Stomach (tissue), 9 donors: ENCODE measurements around the gene KLHL29. TPM values are rescaled to one million over a fixed set of nuclear protein-coding genes. Genes with fewer than 3 reads are reported as not detected.

Experiments used
- DNase-seq, 2 donors: peaks; one replicate each; pipeline versions ENCODE4 v3.0.0 to v3.0.0-alpha.2; 2013 to 2019
- H3K27ac ChIP-seq, 5 donors: fragments of 200-600 bp in 4 of 5; sonication (generic) in 4 of 5; one replicate each; pipeline ENCODE4 v1.5.1; 2013 to 2019; ENCODE audit warnings: mild to moderate bottlenecking in 1 of 5, moderate library complexity in 1 of 5
- H3K27me3 ChIP-seq, 3 donors: fragments of 200-600 bp; sonication (generic); one replicate each; pipeline ENCODE4 v1.5.1; 2017 to 2019; ENCODE audit warnings: mixed run types in 1 of 3
- H3K36me3 ChIP-seq, 4 donors: fragments of 200-600 bp; sonication (generic); 1 replicate in 3 of 4; 2 replicates in 1 of 4; pipeline ENCODE4 v1.5.1; 2016 to 2019
- H3K4me1 ChIP-seq, 4 donors: fragments of 200-600 bp; sonication (generic); one replicate each; pipeline ENCODE4 v1.5.1; 2016 to 2019
- H3K4me3 ChIP-seq, 4 donors: fragments of 200-600 bp; sonication (generic) in 3 of 4; one replicate each; pipeline ENCODE4 v1.5.1; 2016 to 2019; ENCODE audit warnings: mild to moderate bottlenecking in 1 of 4
- H3K9me3 ChIP-seq, 4 donors: fragments of 200-600 bp; sonication (generic); one replicate each; pipeline ENCODE4 v1.5.1; 2016 to 2019
- EP300 ChIP-seq: sonication (generic); formaldehyde crosslinking; IDR thresholded peaks from one replicate; pipeline ENCODE4 v1.6.1; 2017; ENCODE audit warnings: antibody characterized with exemption
- POLR2A ChIP-seq, 4 donors: fragments of 450-650 bp; IDR thresholded peaks; one replicate each; pipeline ENCODE4 v1.6.1; 2016; ENCODE audit warnings: antibody characterized with exemption in 4 of 4, control low read depth in 2 of 4, mild to moderate bottlenecking in 1 of 4, moderate library complexity in 1 of 4
- POLR2AphosphoS5 ChIP-seq, 3 donors: sonication (generic); formaldehyde crosslinking; IDR thresholded peaks; one replicate each; pipeline ENCODE4 v1.6.1; 2016; ENCODE audit warnings: antibody characterized with exemption in 3 of 3
- WGBS, 5 donors: extraction: QIAGEN DNeasy Blood & Tissue Kit in 3 of 5; methylation state at CpG; one replicate each; pipeline versions ENCODE4 v1.1.5 to v1.1.7; 2013 to 2018; 5-methylcytosine and 5-hydroxymethylcytosine counted together
- intact Hi-C: fragments of 100-400 bp; cut with DNase I; formaldehyde crosslinking; loops from one replicate; pipeline ENCODE4 v1.15.1; 2023; ENCODE audit warnings: low total_unique reads
- polyA plus RNA-seq, 3 donors: library from polyadenylated mRNA; stranded (reverse); fragments of 200-250 nt; gene quantifications; one replicate each; pipeline ENCODE4 v1.2.3, GENCODE V29; 2013
- total RNA-seq, 5 donors: library from RNA; depleted of rRNA; stranded (reverse); fragments of >200 nt; gene quantifications; one replicate each; pipeline versions ENCODE4 v1.1.0 to v1.2.3, GENCODE V29; 2014 to 2016
- TF ChIP-seq, protein P1 (sequence below), 7 experiments: fragments of 450-650 bp in 4 of 7; fragments of 200-600 bp in 3 of 7; sonication (generic) in 3 of 7; IDR thresholded peaks; one replicate each; pipeline ENCODE4 v1.5.1; 2016 to 2019; ENCODE audit warnings: antibody characterized with exemption in 7 of 7, control low read depth in 2 of 7, mild to moderate bottlenecking in 1 of 7
- donor health status: healthy with polysubstance abuse.
- donor health status: Bipolar disorder and iron deficiency.
- donor health status: healthy.

KLHL29 gene
- total and polyA plus RNA-seq, 8 donors: under 0.01 to 6.6 (median 1.3) TPM

GRCh38 chr2:23597687-23598086 lies 212.7 kb downstream of the KLHL29 start:
- H3K27me3 ChIP-seq: peaks cover 0 to 16% (median 0%) of the 10 kb centered on the region in 3 donors
- no peaks in the 10 kb centered on the region for H3K9me3 ChIP-seq
- WGBS, 5 donors: 88 to 97% (median 93%) methylated on average over 8 to 9 of the region's 9 CpGs
- TF ChIP-seq, protein P1, sequence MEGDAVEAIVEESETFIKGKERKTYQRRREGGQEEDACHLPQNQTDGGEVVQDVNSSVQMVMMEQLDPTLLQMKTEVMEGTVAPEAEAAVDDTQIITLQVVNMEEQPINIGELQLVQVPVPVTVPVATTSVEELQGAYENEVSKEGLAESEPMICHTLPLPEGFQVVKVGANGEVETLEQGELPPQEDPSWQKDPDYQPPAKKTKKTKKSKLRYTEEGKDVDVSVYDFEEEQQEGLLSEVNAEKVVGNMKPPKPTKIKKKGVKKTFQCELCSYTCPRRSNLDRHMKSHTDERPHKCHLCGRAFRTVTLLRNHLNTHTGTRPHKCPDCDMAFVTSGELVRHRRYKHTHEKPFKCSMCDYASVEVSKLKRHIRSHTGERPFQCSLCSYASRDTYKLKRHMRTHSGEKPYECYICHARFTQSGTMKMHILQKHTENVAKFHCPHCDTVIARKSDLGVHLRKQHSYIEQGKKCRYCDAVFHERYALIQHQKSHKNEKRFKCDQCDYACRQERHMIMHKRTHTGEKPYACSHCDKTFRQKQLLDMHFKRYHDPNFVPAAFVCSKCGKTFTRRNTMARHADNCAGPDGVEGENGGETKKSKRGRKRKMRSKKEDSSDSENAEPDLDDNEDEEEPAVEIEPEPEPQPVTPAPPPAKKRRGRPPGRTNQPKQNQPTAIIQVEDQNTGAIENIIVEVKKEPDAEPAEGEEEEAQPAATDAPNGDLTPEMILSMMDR (IDR thresholded peaks at IDR 0.05): no peak
- no peak for TF ChIP-seq EP300
- no peak for TF ChIP-seq POLR2A (IDR thresholded peaks at IDR 0.05)
- no peak for TF ChIP-seq POLR2AphosphoS5 (IDR thresholded peaks at IDR 0.05)
- H3K4me1 ChIP-seq: peaks cover 0 to 58% (median 30%) of the 10 kb centered on the region in 4 donors
- H3K27ac ChIP-seq: peak overlapping the region in 2 of 5 donors; percentile 17 to 91
- intact Hi-C loops: no loop called here
- H3K36me3 ChIP-seq: no peaks in the 10 kb centered on the region
- H3K4me3 ChIP-seq: no peak overlapping the region
- DNase-seq: no peak

DNA sequence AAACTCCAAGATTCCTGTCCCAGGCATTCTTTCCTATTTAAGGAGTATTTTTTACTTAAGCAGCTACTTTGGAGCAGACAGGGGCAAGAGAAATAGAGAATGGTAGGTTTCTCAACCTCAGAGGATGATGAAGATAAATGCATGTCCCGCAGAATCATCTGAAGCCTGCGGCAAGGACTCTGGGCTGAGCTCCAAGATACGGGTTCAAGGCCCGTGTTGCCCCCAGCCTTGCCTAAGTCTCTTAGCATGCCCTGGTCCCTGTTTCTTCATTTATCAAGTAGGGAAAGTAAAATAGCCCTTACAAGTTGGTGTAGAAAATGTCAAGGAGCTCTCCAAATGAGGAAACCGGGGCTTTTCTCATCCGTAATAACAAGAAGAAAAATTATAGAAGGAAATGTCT lies 214.0 kb downstream of the KLHL29 start:
- Histone ChIP-seq H3K27me3 (peaks cover 0 to 16% (median 0%) of the 10 kb centered on the region in 3 donors), H3K9me3 (no peaks in the 10 kb centered on the region), H3K36me3 (no peaks in the 10 kb centered on the region), H3K4me3 (no peak overlapping the region), H3K27ac (peak overlapping the region in 1 of 5 donors; percentile 91), H3K4me1 (peaks cover 0 to 56% (median 25%) of the 10 kb centered on the region in 4 donors)
- 82 to 91% (median 86%) methylated on average over 6 of the region's 6 CpGs for WGBS, 5 donors
- TF ChIP-seq, protein P1 (IDR thresholded peaks at IDR 0.05): no peak
- DNase-seq: no peak
- intact Hi-C loops: no loop called here

DNA sequence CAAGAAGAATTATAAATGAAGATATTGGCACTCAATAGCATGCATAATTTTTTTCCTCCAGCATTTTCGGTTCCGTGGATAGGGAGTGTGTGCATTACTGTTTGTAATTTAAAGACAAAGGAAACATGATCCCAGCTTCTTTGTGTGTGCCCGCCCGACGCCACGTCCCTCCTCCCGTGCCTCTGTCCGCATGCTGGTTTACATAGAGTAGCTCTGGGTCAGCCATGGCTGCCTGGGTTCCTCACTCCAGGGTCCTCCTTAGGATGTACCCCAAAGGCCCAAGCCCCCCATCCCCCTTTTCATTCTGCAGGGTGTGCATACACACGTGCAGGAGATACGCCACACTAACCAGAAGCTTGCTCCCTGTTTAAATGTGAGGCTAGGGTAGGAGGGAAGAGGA lies 214.7 kb downstream of the KLHL29 start:
- H3K4me1 ChIP-seq: peaks cover 0 to 51% (median 22%) of the 10 kb centered on the region in 4 donors
- TF ChIP-seq POLR2AphosphoS5 (IDR thresholded peaks at IDR 0.05) (no peak), POLR2A (IDR thresholded peaks at IDR 0.05) (no peak), EP300 (no peak)
- TF ChIP-seq, protein P1 (IDR thresholded peaks at IDR 0.05): no peak
- intact Hi-C loops: no loop called here
- H3K27me3 ChIP-seq: peaks cover 0 to 16% (median 0%) of the 10 kb centered on the region in 3 donors
- no peaks in the 10 kb centered on the region for H3K36me3 ChIP-seq
- 38 to 68% (median 47%) methylated on average over 10 of the region's 10 CpGs for WGBS, 5 donors
- H3K9me3 ChIP-seq: no peaks in the 10 kb centered on the region
- H3K27ac ChIP-seq: peak overlapping the region in 1 of 5 donors; percentile 91
- H3K4me3 ChIP-seq: no peak overlapping the region
- no peak for DNase-seq

- H3K4me3 ChIP-seq: no peak overlapping the region
- peak overlapping the region in 2 of 5 donors; percentile 77 to 91 for H3K27ac ChIP-seq
- 59 to 79% (median 76%) methylated on average over 7 of the region's 7 CpGs for WGBS, 5 donors
- peak in 1 of 2 donors; percentile 43 for DNase-seq
- H3K36me3 ChIP-seq: no peaks in the 10 kb centered on the region
- TF ChIP-seq POLR2A (IDR thresholded peaks at IDR 0.05) (no peak), POLR2AphosphoS5 (IDR thresholded peaks at IDR 0.05) (no peak), EP300 (no peak)
- TF ChIP-seq, protein P1 (IDR thresholded peaks at IDR 0.05): no peak
- intact Hi-C loops: no loop called here
- H3K27me3 ChIP-seq: peaks cover 0 to 11% (median 0%) of the 10 kb centered on the region in 3 donors
- no peaks in the 10 kb centered on the region for H3K9me3 ChIP-seq
- H3K4me1 ChIP-seq: peaks cover 0 to 44% (median 16%) of the 10 kb centered on the region in 4 donors
These were observed 215.4 kb downstream of the KLHL29 start for GRCh38 chr2:23600346-23600745.
